GM12878 (cell line): ENCODE measurements around the gene SMCO1. TPM values are rescaled to one million over a fixed set of nuclear protein-coding genes. Genes with fewer than 3 reads are reported as not detected.

Experiments used
- ATAC-seq: fragments of 200-7000 bp; cut with Tn5 transposase; 3 replicates; pipeline ENCODE4 v1.9.1; 2020; ENCODE audit warnings: mild to moderate bottlenecking, moderate library complexity
- BruUV-seq: library from RNA; stranded (reverse); fragments of 400-500 nt; replicated peaks from 2 replicates; lab custom pipeline; 2021; lab: Mats Ljungman, UMichigan
- CTCF ChIA-PET: fragments of 300-600 bp; sonication (Branson Sonifier 250); formaldehyde crosslinking; extraction: SDS; loops from one replicate; lab custom pipeline; 2021; ENCODE audit warnings: inconsistent platforms; lab: Yijun Ruan, JAX
- POLR2A ChIA-PET: fragments of 350-600 bp; formaldehyde crosslinking; extraction: SDS; loops from one replicate; lab custom pipeline; 2021; ENCODE audit warnings: inconsistent platforms; lab: Charles Lee
- RAD21 ChIA-PET: fragments of 300-600 bp; sonication (Branson Sonifier 250); formaldehyde crosslinking; loops from one replicate; lab custom pipeline; 2023; ENCODE audit warnings: antibody characterized with exemption; ENCODE audit not compliant: unreplicated experiment; lab: Charles Lee
- SMC1A ChIA-PET: fragments of 300-600 bp; sonication (Branson Sonifier 250); formaldehyde crosslinking; loops from one replicate; lab custom pipeline; 2023; ENCODE audit not compliant: unreplicated experiment, uncharacterized antibody; lab: Charles Lee
- DNase-seq: peaks from one replicate; pipeline ENCODE4 v3.0.0-alpha.2; 2011; ENCODE audit warnings: low read depth, low spot score
- FAIRE-seq: peaks from 3 replicates; lab custom pipeline; 2011; peaks lifted over from hg19 to GRCh38; lab: Jason Lieb, UNC
- H2AFZ ChIP-seq: 2 replicates; pipeline ENCODE4 v1.6.0; 2011; ENCODE audit warnings: low read depth, low read length, control low read depth; ENCODE audit not compliant: control insufficient read depth
- H3K27ac ChIP-seq: 2 replicates; pipeline ENCODE4 v1.5.1; 2011; ENCODE audit warnings: control low read depth; ENCODE audit not compliant: control insufficient read depth, insufficient read depth
- H3K27me3 ChIP-seq, 2 experiments: replicated peaks in 1 of 2; 2 replicates each; pipeline versions ENCODE4 v1.6.0 to v1.6.1; 2011; ENCODE audit warnings: low read length in 1 of 2; ENCODE audit not compliant: control insufficient read depth in 2 of 2, insufficient read depth in 2 of 2
- H3K36me3 ChIP-seq, 2 experiments: 2 replicates each; pipeline ENCODE4 v1.5.1; 2011; ENCODE audit warnings: low read length in 1 of 2; ENCODE audit not compliant: control insufficient read depth in 2 of 2, insufficient read depth in 2 of 2
- H3K4me1 ChIP-seq: 2 replicates; pipeline ENCODE4 v1.6.1; 2011; ENCODE audit warnings: mild to moderate bottlenecking, low read length, moderate library complexity, mixed read lengths; ENCODE audit not compliant: control insufficient read depth, insufficient read depth
- H3K4me2 ChIP-seq: 2 replicates; pipeline ENCODE4 v1.6.0; 2011; ENCODE audit warnings: control low read depth; ENCODE audit not compliant: control insufficient read depth, insufficient read depth
- H3K4me3 ChIP-seq: fragments of 200-600 bp; sonication (generic); 2 replicates; pipeline ENCODE4 v1.5.1; 2016
- H3K79me2 ChIP-seq: 2 replicates; pipeline ENCODE4 v1.6.0; 2011; ENCODE audit warnings: low read length; ENCODE audit not compliant: control insufficient read depth, insufficient read depth
- H3K9ac ChIP-seq: 2 replicates; pipeline ENCODE4 v1.8.0; 2011; ENCODE audit warnings: low read length, control low read depth, mixed read lengths; ENCODE audit not compliant: control insufficient read depth, insufficient read depth
- H3K9me3 ChIP-seq: replicated peaks from 3 replicates; pipeline ENCODE4 v1.5.1; 2011; ENCODE audit warnings: mild to moderate bottlenecking, low read length; ENCODE audit not compliant: control insufficient read depth, insufficient read depth
- H4K20me1 ChIP-seq: 2 replicates; pipeline ENCODE4 v1.6.0; 2011; ENCODE audit not compliant: control insufficient read depth, insufficient read depth
- E2F4 ChIP-seq: IDR thresholded peaks from 2 replicates; pipeline ENCODE4 v1.6.1; 2012; ENCODE audit warnings: low read depth, low read length, improper control_type of control experiment
- IKZF1 ChIP-seq: fragments of 450-650 bp; conservative IDR thresholded peaks from 2 replicates; pipeline ENCODE4 v1.6.1; 2017; ENCODE audit warnings: antibody characterized with exemption, mild to moderate bottlenecking
- IRF5 ChIP-seq: fragments of 450-650 bp; IDR thresholded peaks from 2 replicates; pipeline ENCODE4 v1.6.1; 2017; ENCODE audit warnings: borderline replicate concordance
- NKRF ChIP-seq: fragments of 450-650 bp; conservative IDR thresholded peaks from 2 replicates; pipeline ENCODE4 v1.6.1; 2017; ENCODE audit warnings: mild to moderate bottlenecking, moderate library complexity
- TCF12 ChIP-seq: IDR thresholded peaks from 2 replicates; pipeline ENCODE4 v1.6.1; 2011; ENCODE audit warnings: low read depth, mild to moderate bottlenecking, low read length
- TCF3 ChIP-seq: IDR thresholded peaks from 2 replicates; pipeline ENCODE4 v1.6.1; 2012; ENCODE audit warnings: low read depth, mild to moderate bottlenecking, low read length, borderline replicate concordance; ENCODE audit not compliant: insufficient read depth
- ZBED1 ChIP-seq: IDR thresholded peaks from 2 replicates; pipeline ENCODE4 v1.6.1; 2016; ENCODE audit warnings: borderline replicate concordance
- ZBTB40 ChIP-seq: fragments of 450-650 bp; IDR thresholded peaks from 2 replicates; pipeline ENCODE4 v1.6.1; 2016; ENCODE audit warnings: mild to moderate bottlenecking, moderate library complexity, borderline replicate concordance
- WGBS: methylation state at CpG from one replicate; pipeline ENCODE4 v1.1.6; 2016; ENCODE audit warnings: low lambda C conversion rate; ENCODE audit not compliant: insufficient replicate concordance, insufficient coverage; ENCODE audit errors: missing lambda C conversion rate; 5-methylcytosine and 5-hydroxymethylcytosine counted together
- in situ Hi-C: fragments of 300-500 bp; cut with MboI; formaldehyde crosslinking; loops from 9 replicates; pipeline ENCODE4 v1.14.3; 2018; ENCODE audit warnings: mixed read lengths
- intact Hi-C: fragments of 100-400 bp; cut with micrococcal nuclease; formaldehyde crosslinking; loops from one replicate; pipeline ENCODE4 v1.14.2; 2022; ENCODE audit not compliant: unreplicated experiment
- polyA plus RNA-seq, 11 experiments: library from polyadenylated mRNA; depleted of rRNA in 4 of 11; unstranded in 6 of 11; stranded (reverse) in 5 of 11; fragments of >200 nt; fragmentation: Nextera tagmentation in 4 of 11; fragmentation: Illumina TruSeq in 1 of 11; extraction: Ambion mirVana in 4 of 11; extraction: Trizol in 1 of 11; gene quantifications; 1 replicate in 1 of 11; 2 replicates in 10 of 11; pipeline versions ENCODE4 v1.2.1 to v1.2.3, GENCODE V29; 2011 to 2016; ENCODE audit warnings: inconsistent platforms in 2 of 11, missing spikeins in 2 of 11, low read depth in 1 of 11
- total RNA-seq, 4 experiments: library from RNA; depleted of rRNA in 3 of 4; stranded (reverse); fragments of >200 nt in 3 of 4; fragmentation: Illumina TruSeq in 1 of 4; extraction: Trizol in 1 of 4; gene quantifications; 2 replicates each; pipeline versions ENCODE4 v1.2.1 to v1.2.3, GENCODE V29; 2013 to 2021

SMCO1 gene
- total and polyA plus RNA-seq, 10 of the 15 experiments (the other 5 are each of a cell fraction or from before 2014, with no cell fraction given), result 0.05 TPM; not detected in 9

GRCh38 chr3:196503196-196504076 lies 11.7 kb downstream of the SMCO1 start, which contains the start of gene RNF168:
Gene RNF168, minus strand, starts transcription at chr3:196503768. Its CDS starts 595 bp downstream, at chr3:196503173.
- ChIA-PET CTCF (interaction anchor here (1.3 to 1.7 kb wide), 4 partner anchors 11 to 25 kb away, joined by 4 to 5 read pairs (median 4); partner anchors contain the start of gene SMCO1), RAD21 (interaction anchor here (0.5 to 1.5 kb wide), 6 partner anchors 20 to 248 kb away, joined by 3 to 4 read pairs (median 3); partner anchors contain the start of gene DYNLT2B), POLR2A (interaction anchor here (0.8 to 1.5 kb wide), 5 partner anchors 38 to 223 kb away, joined by 3 to 10 read pairs (median 4); no protein-coding TSS in a partner anchor), SMC1A (interaction anchor here (1.0 to 1.2 kb wide), 2 partner anchors 14 to 64 kb away, joined by 3 read pairs; no protein-coding TSS in a partner anchor)
- Histone ChIP-seq H3K4me2 (peak within 1 kb of the TSS; percentile 72), H3K4me1 (no peaks in the 10 kb centered on the region), H3K27me3 (no peaks in the 10 kb centered on the region), H3K27ac (peak within 1 kb of the TSS; percentile 99), H3K9ac (peak within 1 kb of the TSS; percentile 96), H3K4me3 (peak within 1 kb of the TSS; percentile 99), H4K20me1 (0 out of 2 replicates have a peak, but pooled peaks cover 3% of the 10 kb centered on the region), H2AFZ (peak within 1 kb of the TSS; percentile 55), H3K79me2 (peaks cover 49% of the 10 kb centered on the region), H3K9me3 (peaks cover 3% of the 10 kb centered on the region; the same call in 1 of the 3 replicates), H3K36me3 (peaks cover 0 to 5% of the 10 kb centered on the region in 2 experiments; a peak in 2 of 4 replicates)
- FAIRE-seq (peak; percentile 23), DNase-seq (peak; percentile 91), ATAC-seq (peak; percentile 85)
- TSS peak; percentile 75 for BruUV-seq
- intact Hi-C loops, result loop anchor here (1.0 to 5.0 kb wide), 2 partner anchors 61 to 65 kb away; partner anchors contain the start of genes FBXO45 and WDR53
- 1% methylated on average over 68 of the region's 75 CpGs for WGBS
- in situ Hi-C loops, result no loop called here
- TF ChIP-seq E2F4 (peak; percentile 63; the same call in 1 of the 2 replicates), TCF3 (peak; percentile 75), ZBED1 (peak; percentile 52; the same call in 1 of the 2 replicates), NKRF (peak; percentile 59; the same call in 1 of the 2 replicates), ZBTB40 (peak; percentile 81; the same call in 1 of the 2 replicates), IKZF1 (peak; percentile 95), TCF12 (peak; percentile 83), IRF5 (no peak)
